WERI-Rb-1 (cell line): ENCODE measurements around the gene KAZN.
A peak's percentile ranks its signal among the peaks of the same experiment; 100 is the strongest.

Experiments used
- DNase-seq: peaks from one replicate; pipeline ENCODE4 v3.0.0-alpha.2; 2020
- H3K27ac ChIP-seq: fragments of 250-450 bp; sonication (Bioruptor Pico); 2 replicates; pipeline ENCODE4 v1.5.1; 2020; ENCODE audit warnings: mild to moderate bottlenecking, moderate library complexity
- H3K27me3 ChIP-seq: fragments of 250-450 bp; sonication (Bioruptor Pico); 2 replicates; pipeline ENCODE4 v1.5.1; 2021; ENCODE audit warnings: mild to moderate bottlenecking, low read depth, moderate library complexity; ENCODE audit not compliant: insufficient read depth, severe bottlenecking
- H3K36me3 ChIP-seq: fragments of 250-450 bp; sonication (Bioruptor Pico); 2 replicates; pipeline ENCODE4 v1.5.1; 2020; ENCODE audit warnings: mild to moderate bottlenecking, moderate library complexity
- H3K4me3 ChIP-seq: 2 replicates; pipeline ENCODE4 v1.5.1; 2011; ENCODE audit warnings: low read depth, mild to moderate bottlenecking, control low read depth, low read length
- H3K9me3 ChIP-seq: fragments of 250-450 bp; sonication (Bioruptor Pico); 2 replicates; pipeline ENCODE4 v1.5.1; 2021; ENCODE audit warnings: mild to moderate bottlenecking, moderate library complexity; ENCODE audit not compliant: severe bottlenecking
- TF ChIP-seq, protein P1 (sequence below): IDR thresholded peaks from 2 replicates; pipeline ENCODE4 v1.5.1; 2011; ENCODE audit warnings: low read depth, mild to moderate bottlenecking, control low read depth, inconsistent platforms, low read length

The KAZN gene

DNA sequence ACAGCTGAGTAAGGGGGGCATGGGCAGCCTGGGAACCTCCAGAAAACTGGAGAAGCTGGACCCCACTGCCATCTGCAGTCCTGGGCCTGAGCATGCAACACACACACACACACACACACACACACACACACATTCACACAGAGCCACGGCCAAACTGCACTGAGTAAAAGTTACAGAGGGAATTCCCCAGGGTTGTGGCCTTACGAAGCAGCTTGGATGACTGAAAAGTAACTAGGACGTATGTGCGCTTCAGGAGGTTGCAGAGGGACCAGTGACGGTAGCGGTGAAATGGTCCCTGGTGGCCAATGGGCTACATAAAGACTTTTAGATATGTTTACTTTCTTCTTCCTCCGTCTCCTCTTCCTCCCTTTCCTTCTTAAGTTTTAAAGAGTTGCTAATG is 322.6 kb downstream of the KAZN start:
- Histone ChIP-seq H3K36me3 (no peaks in the 10 kb centered on the region), H3K4me3 (no peak overlapping the region), H3K9me3 (no peaks in the 10 kb centered on the region), H3K27me3 (peaks cover 11% of the 10 kb centered on the region), H3K27ac (no peak overlapping the region)
- DNase-seq = no peak
- TF ChIP-seq, protein P1, sequence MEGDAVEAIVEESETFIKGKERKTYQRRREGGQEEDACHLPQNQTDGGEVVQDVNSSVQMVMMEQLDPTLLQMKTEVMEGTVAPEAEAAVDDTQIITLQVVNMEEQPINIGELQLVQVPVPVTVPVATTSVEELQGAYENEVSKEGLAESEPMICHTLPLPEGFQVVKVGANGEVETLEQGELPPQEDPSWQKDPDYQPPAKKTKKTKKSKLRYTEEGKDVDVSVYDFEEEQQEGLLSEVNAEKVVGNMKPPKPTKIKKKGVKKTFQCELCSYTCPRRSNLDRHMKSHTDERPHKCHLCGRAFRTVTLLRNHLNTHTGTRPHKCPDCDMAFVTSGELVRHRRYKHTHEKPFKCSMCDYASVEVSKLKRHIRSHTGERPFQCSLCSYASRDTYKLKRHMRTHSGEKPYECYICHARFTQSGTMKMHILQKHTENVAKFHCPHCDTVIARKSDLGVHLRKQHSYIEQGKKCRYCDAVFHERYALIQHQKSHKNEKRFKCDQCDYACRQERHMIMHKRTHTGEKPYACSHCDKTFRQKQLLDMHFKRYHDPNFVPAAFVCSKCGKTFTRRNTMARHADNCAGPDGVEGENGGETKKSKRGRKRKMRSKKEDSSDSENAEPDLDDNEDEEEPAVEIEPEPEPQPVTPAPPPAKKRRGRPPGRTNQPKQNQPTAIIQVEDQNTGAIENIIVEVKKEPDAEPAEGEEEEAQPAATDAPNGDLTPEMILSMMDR = no peak

DNA sequence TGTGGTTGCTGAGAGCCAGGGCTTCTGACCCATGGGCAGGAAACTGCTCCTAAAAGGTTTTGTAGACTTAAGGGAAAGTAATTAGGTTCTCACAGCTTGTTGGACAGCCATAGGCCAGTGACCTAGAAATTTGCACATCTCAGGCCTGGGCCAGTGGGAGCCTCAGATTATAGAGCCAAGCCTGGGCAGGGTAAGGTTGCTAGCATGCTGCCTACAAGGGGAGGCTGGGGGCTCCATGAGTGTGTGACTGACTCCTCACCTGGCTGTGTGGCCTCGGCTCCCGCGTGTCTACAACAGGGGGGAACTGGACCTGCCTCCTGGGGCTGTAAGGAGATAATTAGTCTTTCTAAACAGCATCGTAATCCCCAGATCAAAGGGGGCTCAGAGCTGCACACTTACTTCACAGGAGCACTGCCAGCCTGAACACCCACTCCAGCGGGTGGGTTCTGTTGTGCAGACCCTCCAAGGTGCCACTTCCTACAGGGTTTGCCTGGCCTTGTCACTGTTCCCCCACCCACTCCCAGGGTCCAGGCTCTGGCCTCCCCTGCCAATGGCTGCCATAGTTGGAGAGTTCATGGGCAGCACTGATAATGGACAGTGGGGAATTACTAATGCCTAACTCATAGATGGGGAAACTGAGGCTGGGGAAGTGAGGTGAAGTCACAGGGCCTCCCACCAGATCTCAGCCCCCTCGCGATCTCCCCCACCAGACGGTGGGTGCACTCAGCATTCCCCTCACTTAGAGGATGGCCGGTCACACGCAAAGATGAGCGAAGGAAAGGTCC is 324.6 kb downstream of the KAZN start:
- H3K4me3 ChIP-seq = peak overlapping the region; percentile 43

DNA sequence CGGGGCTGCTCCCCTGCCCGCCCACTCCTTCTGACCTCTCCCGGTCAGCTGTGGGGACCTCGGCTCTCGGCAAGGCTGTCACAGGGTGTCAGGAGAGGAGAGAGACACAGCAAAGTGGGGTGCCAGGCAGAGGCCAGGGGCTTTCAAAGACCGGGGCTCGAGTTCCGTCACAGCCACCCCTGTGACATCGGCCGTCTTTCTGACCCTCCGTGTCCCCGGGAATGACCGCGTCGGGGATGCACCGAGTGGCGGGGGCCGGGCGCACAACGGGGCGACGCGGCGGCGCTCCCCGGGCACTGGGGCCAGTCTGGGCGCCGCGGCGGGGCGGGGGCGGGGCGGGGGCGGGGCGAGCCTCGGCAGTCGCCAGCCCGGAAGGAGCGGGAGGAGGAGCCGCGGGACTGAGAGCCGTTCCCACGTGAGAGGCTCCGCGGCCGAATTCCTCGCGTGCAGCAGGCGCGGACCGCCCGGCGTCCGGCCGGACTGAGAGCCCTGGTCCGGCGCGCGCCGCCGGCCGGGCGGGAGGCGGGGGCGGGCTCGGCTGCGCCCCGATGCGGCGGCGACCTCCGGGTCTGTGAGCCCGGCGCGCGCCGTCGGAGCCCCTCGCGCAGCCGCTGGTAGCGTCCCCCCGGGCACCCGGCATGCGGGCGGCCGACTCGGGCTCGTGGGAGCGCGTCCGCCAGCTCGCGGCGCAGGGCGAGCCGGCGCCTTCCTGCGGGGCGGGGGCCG is 325.4 kb downstream of the KAZN start:
- peak; percentile 41 for DNase-seq
- TF ChIP-seq, protein P1 = no peak
- Histone ChIP-seq H3K27me3 (peaks cover 20% of the 10 kb centered on the region), H3K9me3 (no peaks in the 10 kb centered on the region), H3K36me3 (no peaks in the 10 kb centered on the region), H3K27ac (no peak overlapping the region), H3K4me3 (peak overlapping the region; percentile 43)

More for the DNA sequence above, 324.6 kb downstream of the KAZN start:
- H3K27me3 ChIP-seq = peaks cover 20% of the 10 kb centered on the region
- no peaks in the 10 kb centered on the region for H3K36me3 ChIP-seq
- peak; percentile 35 for DNase-seq
- TF ChIP-seq, protein P1 = no peak
- H3K9me3 ChIP-seq = no peaks in the 10 kb centered on the region
- no peak overlapping the region for H3K27ac ChIP-seq

DNA sequence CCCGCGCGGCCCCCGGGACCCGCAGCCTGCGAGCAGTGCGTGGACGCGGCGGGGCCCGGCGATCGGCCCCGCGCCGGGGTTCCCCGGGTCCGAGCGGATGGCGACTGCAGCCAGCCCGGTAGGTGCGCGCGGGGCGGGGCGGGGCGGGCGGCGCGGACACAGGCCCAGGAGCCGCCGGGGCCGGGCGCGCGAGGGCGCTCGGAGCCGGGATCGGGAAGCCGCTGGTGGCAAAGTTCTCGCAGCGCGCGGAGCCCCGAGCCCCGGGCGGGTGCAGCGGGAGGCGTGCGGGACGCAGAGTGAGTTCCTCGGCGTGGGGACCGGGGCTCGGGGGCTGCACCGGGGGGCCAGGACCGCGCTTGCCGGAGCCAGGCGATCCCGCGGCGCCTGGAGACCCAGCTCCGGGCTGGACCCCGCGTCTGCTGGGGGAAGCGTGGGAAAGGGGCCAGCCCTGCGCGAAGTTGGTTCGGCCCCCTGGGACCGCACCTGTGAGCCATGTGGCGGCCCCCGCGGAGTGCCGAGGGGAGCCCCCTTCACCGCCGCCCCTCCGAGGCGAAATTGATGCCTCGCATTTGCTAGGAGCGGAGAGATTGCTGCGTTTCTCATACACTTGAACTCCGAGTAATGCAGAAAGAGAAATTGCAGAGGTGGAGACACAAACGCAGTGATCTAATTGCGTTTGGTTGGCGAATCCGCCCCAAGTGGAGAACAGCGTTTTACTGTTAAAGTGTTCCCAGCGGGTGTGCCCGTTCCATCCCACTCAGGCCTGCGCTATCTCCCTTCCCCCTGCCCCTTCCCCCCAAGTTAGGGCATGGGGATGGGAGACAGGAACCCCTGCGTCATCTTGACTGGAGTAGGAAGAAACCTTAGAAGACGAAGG is 326.2 kb downstream of the KAZN start:
- DNase-seq = peak; percentile 37
- TF ChIP-seq, protein P1 = 0 out of 2 replicates have a peak, but pooled peaks have one; percentile 15
- H3K27ac ChIP-seq = no peak overlapping the region
- H3K27me3 ChIP-seq = peaks cover 20% of the 10 kb centered on the region
- H3K9me3 ChIP-seq = no peaks in the 10 kb centered on the region
- no peaks in the 10 kb centered on the region for H3K36me3 ChIP-seq
- peak overlapping the region; percentile 48 for H3K4me3 ChIP-seq

DNA sequence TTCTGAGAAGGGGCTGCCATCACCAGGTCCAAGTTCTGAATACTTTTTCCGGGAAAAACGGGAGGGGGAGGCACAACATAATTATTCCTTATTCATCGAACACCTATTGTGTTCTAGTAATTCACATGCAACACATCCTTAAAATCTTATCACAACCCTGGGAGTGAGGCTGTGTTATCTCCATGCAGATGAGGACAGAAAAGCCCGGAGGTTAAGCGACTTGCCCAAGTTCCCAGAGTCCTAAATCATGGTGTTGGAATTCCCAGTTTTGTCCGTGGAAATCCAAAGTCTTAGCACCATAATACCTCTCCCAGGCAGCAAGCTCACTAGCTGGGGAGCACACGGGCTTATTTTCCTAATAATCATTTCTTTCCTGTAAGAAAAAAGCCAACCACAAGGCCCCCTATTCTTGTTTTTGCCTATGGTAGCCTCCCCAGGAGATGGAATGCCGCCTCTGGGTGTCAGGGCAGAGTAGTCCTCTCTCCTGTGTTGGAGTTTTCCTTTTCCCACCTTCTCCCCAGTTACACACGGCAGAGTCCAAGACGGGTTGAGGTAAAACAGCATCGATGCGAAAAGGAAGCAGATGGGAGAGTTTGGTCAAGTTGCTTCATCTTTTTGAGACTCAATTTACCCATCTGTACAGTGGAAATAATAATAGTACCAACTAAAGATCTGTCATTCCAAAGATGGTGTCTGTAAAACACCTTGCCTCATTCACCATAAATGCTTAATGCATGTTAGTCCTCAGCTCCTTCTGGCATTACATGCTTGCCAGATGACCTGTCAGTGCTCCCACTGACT is 327.1 kb downstream of the KAZN start:
- Histone ChIP-seq H3K36me3 (no peaks in the 10 kb centered on the region), H3K27ac (no peak overlapping the region), H3K27me3 (peaks cover 20% of the 10 kb centered on the region), H3K4me3 (peak overlapping the region; percentile 48; the same call in 1 of the 2 replicates), H3K9me3 (no peaks in the 10 kb centered on the region)
- TF ChIP-seq, protein P1 = no peak
- no peak for DNase-seq
